ENCODE data around the gene SRC. TPM values are rescaled to one million over a fixed set of nuclear protein-coding genes. Genes with fewer than 3 reads are reported as not detected.

Gene SRC
- total and polyA plus RNA-seq, 3 donors from 2014 or later, result 90.3 to 179 (median 143) TPM

DNA sequence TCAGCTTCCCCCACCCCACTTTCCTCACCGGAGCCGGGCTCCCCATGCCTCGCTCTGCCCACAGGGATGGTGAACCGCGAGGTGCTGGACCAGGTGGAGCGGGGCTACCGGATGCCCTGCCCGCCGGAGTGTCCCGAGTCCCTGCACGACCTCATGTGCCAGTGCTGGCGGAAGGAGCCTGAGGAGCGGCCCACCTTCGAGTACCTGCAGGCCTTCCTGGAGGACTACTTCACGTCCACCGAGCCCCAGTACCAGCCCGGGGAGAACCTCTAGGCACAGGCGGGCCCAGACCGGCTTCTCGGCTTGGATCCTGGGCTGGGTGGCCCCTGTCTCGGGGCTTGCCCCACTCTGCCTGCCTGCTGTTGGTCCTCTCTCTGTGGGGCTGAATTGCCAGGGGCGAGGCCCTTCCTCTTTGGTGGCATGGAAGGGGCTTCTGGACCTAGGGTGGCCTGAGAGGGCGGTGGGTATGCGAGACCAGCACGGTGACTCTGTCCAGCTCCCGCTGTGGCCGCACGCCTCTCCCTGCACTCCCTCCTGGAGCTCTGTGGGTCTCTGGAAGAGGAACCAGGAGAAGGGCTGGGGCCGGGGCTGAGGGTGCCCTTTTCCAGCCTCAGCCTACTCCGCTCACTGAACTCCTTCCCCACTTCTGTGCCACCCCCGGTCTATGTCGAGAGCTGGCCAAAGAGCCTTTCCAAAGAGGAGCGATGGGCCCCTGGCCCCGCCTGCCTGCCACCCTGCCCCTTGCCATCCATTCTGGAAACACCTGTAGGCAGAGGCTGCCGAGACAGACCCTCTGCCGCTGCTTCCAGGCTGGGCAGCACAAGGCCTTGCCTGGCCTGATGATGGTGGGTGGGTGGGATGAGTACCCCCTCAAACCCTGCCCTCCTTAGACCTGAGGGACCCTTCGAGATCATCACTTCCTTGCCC is 57.4 kb downstream of the SRC start:
- Histone ChIP-seq H3K27me3 (no peaks in the 10 kb centered on the region), H3K4me1 (peaks cover 7% of the 10 kb centered on the region), H3K36me3 (ENCODE audit: low read depth, missing control alignments) (no peaks in the 10 kb centered on the region), H3K27ac (no peak overlapping the region), H3K9me3 (no peaks in the 10 kb centered on the region), H3K4me3 (no peak overlapping the region)
- TF ChIP-seq, protein P1, sequence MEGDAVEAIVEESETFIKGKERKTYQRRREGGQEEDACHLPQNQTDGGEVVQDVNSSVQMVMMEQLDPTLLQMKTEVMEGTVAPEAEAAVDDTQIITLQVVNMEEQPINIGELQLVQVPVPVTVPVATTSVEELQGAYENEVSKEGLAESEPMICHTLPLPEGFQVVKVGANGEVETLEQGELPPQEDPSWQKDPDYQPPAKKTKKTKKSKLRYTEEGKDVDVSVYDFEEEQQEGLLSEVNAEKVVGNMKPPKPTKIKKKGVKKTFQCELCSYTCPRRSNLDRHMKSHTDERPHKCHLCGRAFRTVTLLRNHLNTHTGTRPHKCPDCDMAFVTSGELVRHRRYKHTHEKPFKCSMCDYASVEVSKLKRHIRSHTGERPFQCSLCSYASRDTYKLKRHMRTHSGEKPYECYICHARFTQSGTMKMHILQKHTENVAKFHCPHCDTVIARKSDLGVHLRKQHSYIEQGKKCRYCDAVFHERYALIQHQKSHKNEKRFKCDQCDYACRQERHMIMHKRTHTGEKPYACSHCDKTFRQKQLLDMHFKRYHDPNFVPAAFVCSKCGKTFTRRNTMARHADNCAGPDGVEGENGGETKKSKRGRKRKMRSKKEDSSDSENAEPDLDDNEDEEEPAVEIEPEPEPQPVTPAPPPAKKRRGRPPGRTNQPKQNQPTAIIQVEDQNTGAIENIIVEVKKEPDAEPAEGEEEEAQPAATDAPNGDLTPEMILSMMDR (IDR thresholded peaks at IDR 0.05), result no peak
- no peak for TF ChIP-seq POLR2A (IDR thresholded peaks at IDR 0.05)
- DNase-seq, result no peak
- WGBS, 2 donors, result 95% methylated on average over 10 to 37 of the region's 37 CpGs
- intact Hi-C loops (cut with DNase I; ENCODE audit: low total_unique reads), result loop anchor here (10.0 kb wide), 1 partner anchor 121 kb away; the partner anchor contains the start of genes BLCAP and NNAT

DNA sequence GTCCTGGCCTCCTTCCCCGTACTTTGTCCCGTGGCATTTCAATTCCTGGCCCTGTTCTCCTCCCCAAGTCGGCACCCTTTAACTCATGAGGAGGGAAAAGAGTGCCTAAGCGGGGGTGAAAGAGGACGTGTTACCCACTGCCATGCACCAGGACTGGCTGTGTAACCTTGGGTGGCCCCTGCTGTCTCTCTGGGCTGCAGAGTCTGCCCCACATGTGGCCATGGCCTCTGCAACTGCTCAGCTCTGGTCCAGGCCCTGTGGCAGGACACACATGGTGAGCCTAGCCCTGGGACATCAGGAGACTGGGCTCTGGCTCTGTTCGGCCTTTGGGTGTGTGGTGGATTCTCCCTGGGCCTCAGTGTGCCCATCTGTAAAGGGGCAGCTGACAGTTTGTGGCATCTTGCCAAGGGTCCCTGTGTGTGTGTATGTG is 58.5 kb downstream of the SRC start:
- no peaks in the 10 kb centered on the region for H3K9me3 ChIP-seq
- DNase-seq, result no peak
- no peaks in the 10 kb centered on the region for H3K36me3 ChIP-seq (ENCODE audit: low read depth, missing control alignments)
- intact Hi-C loops (cut with DNase I; ENCODE audit: low total_unique reads), result loop anchor here (10.0 kb wide), 1 partner anchor 120 kb away; the partner anchor contains the start of genes BLCAP and NNAT
- no peak overlapping the region for H3K27ac ChIP-seq
- WGBS, 2 donors, result 74 to 87% methylated on average over 5 to 6 of the region's 6 CpGs
- no peak for TF ChIP-seq POLR2A (IDR thresholded peaks at IDR 0.05)
- TF ChIP-seq, protein P1 (IDR thresholded peaks at IDR 0.05), result no peak
- H3K4me1 ChIP-seq, result peaks cover 7% of the 10 kb centered on the region
- H3K27me3 ChIP-seq, result no peaks in the 10 kb centered on the region
- H3K4me3 ChIP-seq, result no peak overlapping the region

DNA sequence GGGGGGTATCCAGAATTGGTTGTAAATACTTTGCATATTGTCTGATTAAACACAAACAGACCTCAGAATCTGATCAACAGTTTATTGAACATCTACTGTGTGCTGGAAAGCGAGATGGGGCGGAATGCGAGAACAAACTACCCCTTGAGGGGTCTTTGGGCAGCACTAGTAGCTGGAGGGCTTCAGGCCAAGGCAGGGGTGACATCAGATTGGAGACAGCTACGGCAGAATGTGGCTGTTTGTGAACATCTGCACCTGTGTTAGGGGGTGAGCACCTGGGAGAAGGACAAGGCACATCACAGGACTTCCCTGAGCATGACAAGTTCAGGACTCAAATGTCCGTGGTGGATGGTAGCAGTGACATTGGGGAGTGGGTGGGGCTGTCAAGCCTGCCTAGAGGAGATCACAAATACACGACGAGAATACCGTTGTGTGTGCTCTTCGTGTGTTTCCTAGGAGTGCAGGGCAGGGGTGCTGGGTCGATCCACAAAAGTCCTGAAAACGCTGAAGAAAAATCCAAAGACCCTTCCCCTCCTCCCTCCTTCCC is 59.5 kb downstream of the SRC start:
- 78% methylated on average over 11 of the region's 11 CpGs for WGBS, 2 donors

DNA sequence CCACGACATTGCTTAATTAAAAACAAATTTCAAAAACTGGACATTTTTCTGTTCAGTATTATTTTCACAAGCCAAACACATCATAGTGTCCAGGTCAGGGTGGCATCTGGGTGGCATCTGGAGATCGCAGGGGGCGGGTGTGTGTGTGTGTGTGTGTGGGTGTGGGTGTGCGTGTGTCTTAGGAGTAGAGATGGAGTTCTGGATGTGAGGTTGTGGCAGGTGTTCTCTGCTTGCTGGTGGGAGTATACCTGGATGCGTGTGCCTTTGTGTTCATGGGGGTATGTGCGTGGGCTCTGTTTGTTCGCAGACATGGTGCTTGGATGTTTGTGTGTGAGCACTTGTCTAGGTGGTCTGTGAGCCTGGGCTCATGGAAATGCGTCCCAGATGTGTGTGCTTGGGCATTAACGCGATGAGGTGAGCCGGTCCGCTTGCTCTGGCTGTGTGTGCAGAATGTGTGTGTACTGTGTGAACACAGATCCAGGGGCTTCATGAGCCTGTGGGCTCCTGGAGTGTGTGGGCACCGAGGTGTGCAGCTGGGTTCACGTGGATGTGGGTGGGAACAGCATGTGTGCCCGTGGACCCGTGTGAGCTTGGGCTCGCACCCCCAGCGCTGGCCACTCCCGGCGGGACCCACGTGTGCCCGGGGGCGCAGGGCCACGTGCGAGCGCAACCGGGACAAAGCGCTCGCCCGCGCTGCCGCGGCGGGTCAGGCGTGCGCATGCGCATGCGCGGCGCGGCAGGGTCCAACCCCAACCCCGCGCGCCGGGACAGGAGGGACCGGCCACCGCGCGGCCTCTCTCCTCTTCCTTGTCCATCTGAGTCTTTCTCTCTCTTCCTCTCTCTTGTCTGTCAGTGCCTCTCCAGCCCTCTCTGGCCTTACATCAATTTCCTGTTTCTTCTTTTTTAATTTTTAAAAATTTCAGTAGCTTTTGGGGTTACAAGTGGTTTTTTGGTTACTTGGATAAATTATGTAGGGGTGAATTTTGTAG is 60.4 kb downstream of the SRC start:
- Histone ChIP-seq H3K27me3 (no peaks in the 10 kb centered on the region), H3K4me3 (peak overlapping the region; percentile 4 to 41), H3K36me3 (ENCODE audit: low read depth, missing control alignments) (no peaks in the 10 kb centered on the region), H3K9me3 (no peaks in the 10 kb centered on the region), H3K27ac (no peak overlapping the region), H3K4me1 (peaks cover 7% of the 10 kb centered on the region)
- WGBS, 2 donors, result 11 to 14% methylated on average over 44 to 49 of the region's 49 CpGs
- TF ChIP-seq, protein P1 (IDR thresholded peaks at IDR 0.05), result no peak
- TF ChIP-seq POLR2A (IDR thresholded peaks at IDR 0.05), result no peak
- intact Hi-C loops (cut with DNase I; ENCODE audit: low total_unique reads), result loop anchor here (10.0 kb wide), 1 partner anchor 118 kb away; the partner anchor contains the start of genes BLCAP and NNAT
- peak; percentile 56 for DNase-seq

More for the DNA sequence above, 59.5 kb downstream of the SRC start:
- no peaks in the 10 kb centered on the region for H3K27me3 ChIP-seq
- H3K36me3 ChIP-seq (ENCODE audit: low read depth, missing control alignments), result no peaks in the 10 kb centered on the region
- peaks cover 7% of the 10 kb centered on the region for H3K4me1 ChIP-seq
- H3K9me3 ChIP-seq, result no peaks in the 10 kb centered on the region
- intact Hi-C loops (cut with DNase I; ENCODE audit: low total_unique reads), result loop anchor here (10.0 kb wide), 1 partner anchor 119 kb away; the partner anchor contains the start of genes BLCAP and NNAT
- no peak overlapping the region for H3K4me3 ChIP-seq
- no peak overlapping the region for H3K27ac ChIP-seq
- DNase-seq, result no peak
- TF ChIP-seq, protein P1 (IDR thresholded peaks at IDR 0.05), result no peak
- TF ChIP-seq POLR2A (IDR thresholded peaks at IDR 0.05), result no peak
